ENCODE measurements around the gene KSR1. TPM values are rescaled to one million over a fixed set of nuclear protein-coding genes. Genes with fewer than 3 reads are reported as not detected.
"Not testable (repeated sequence)": the region's sequence is repeated elsewhere in the genome, so short reads cannot be mapped to it uniquely, and the experiment has no call there.

Gene KSR1
- total RNA-seq, 1 experiment from 2014 or later: 4.5 TPM

- no peak for DNase-seq
- Mint-ChIP-seq H3K36me3 (ENCODE audit: insufficient read depth, unreplicated experiment) (no peaks in the 10 kb centered on the region), H3K27me3 (ENCODE audit: unreplicated experiment) (no peaks in the 10 kb centered on the region), H3K27ac (ENCODE audit: unreplicated experiment) (no peak overlapping the region), H3K4me1 (ENCODE audit: low read depth, unreplicated experiment) (no peaks in the 10 kb centered on the region), H3K9me3 (ENCODE audit: low read depth, unreplicated experiment) (no peaks in the 10 kb centered on the region), H3K4me3 (ENCODE audit: low read depth, unreplicated experiment) (no peak overlapping the region)
- no peak for TF ChIP-seq CTCF (IDR thresholded peaks at IDR 0.05; ENCODE audit: unreplicated experiment)
- BruUV-seq (replicated peaks): no TSS peak
- CTCF ChIA-PET: interaction anchor here (0.6 kb wide), 1 partner anchor 348 kb away, joined by 3 read pairs; no protein-coding TSS in a partner anchor
- intact Hi-C loops (cut with micrococcal nuclease; ENCODE audit: unreplicated experiment): no loop called here
Observed at GRCh38 chr17:27644586-27644985, 188.3 kb downstream of the KSR1 start.

- BruUV-seq (replicated peaks): not testable (repeated sequence)
Observed at GRCh38 chr17:27645621-27646020, 189.4 kb downstream of the KSR1 start.

GRCh38 chr17:27646232-27646631 is 190.0 kb downstream of the KSR1 start:
- Mint-ChIP-seq H3K4me3 (ENCODE audit: low read depth, unreplicated experiment) (no peak overlapping the region), H3K4me1 (ENCODE audit: low read depth, unreplicated experiment) (no peaks in the 10 kb centered on the region), H3K36me3 (ENCODE audit: insufficient read depth, unreplicated experiment) (no peaks in the 10 kb centered on the region), H3K9me3 (ENCODE audit: low read depth, unreplicated experiment) (no peaks in the 10 kb centered on the region), H3K27me3 (ENCODE audit: unreplicated experiment) (no peaks in the 10 kb centered on the region), H3K27ac (ENCODE audit: unreplicated experiment) (no peak overlapping the region)
- no peak for DNase-seq
- TF ChIP-seq CTCF (IDR thresholded peaks at IDR 0.05; ENCODE audit: unreplicated experiment): no peak
- CTCF ChIA-PET: no interaction called here
- intact Hi-C loops (cut with micrococcal nuclease; ENCODE audit: unreplicated experiment): no loop called here
- no TSS peak for BruUV-seq (replicated peaks)

More at GRCh38 chr17:27645621-27646020, 189.4 kb downstream of the KSR1 start:
- H3K27me3 Mint-ChIP-seq (ENCODE audit: unreplicated experiment); H3K9me3 Mint-ChIP-seq (ENCODE audit: low read depth, unreplicated experiment); H3K4me3 Mint-ChIP-seq (ENCODE audit: low read depth, unreplicated experiment); H3K36me3 Mint-ChIP-seq (ENCODE audit: insufficient read depth, unreplicated experiment); DNase-seq; H3K27ac Mint-ChIP-seq (ENCODE audit: unreplicated experiment); intact Hi-C loops (cut with micrococcal nuclease; ENCODE audit: unreplicated experiment); H3K4me1 Mint-ChIP-seq (ENCODE audit: low read depth, unreplicated experiment); CTCF ChIA-PET: not testable (repeated sequence)

- intact Hi-C loops (cut with micrococcal nuclease; ENCODE audit: unreplicated experiment): no loop called here
- Mint-ChIP-seq H3K4me1 (ENCODE audit: low read depth, unreplicated experiment) (no peaks in the 10 kb centered on the region), H3K9me3 (ENCODE audit: low read depth, unreplicated experiment) (no peaks in the 10 kb centered on the region), H3K4me3 (ENCODE audit: low read depth, unreplicated experiment) (no peak overlapping the region), H3K27me3 (ENCODE audit: unreplicated experiment) (peaks cover 9% of the 10 kb centered on the region), H3K36me3 (ENCODE audit: insufficient read depth, unreplicated experiment) (no peaks in the 10 kb centered on the region), H3K27ac (ENCODE audit: unreplicated experiment) (no peak overlapping the region)
- CTCF ChIA-PET: interaction anchor here (1.5 kb wide), 1 partner anchor 38 kb away, joined by 6 read pairs; no protein-coding TSS in a partner anchor
- no peak for TF ChIP-seq CTCF (IDR thresholded peaks at IDR 0.05; ENCODE audit: unreplicated experiment)
- no TSS peak for BruUV-seq (replicated peaks)
- no peak for DNase-seq
Observed at GRCh38 chr17:27647765-27648164, 191.5 kb downstream of the KSR1 start.

- H3K4me1 Mint-ChIP-seq (ENCODE audit: low read depth, unreplicated experiment); H3K36me3 Mint-ChIP-seq (ENCODE audit: insufficient read depth, unreplicated experiment); H3K4me3 Mint-ChIP-seq (ENCODE audit: low read depth, unreplicated experiment); H3K27ac Mint-ChIP-seq (ENCODE audit: unreplicated experiment); intact Hi-C loops (cut with micrococcal nuclease; ENCODE audit: unreplicated experiment); CTCF ChIA-PET; H3K9me3 Mint-ChIP-seq (ENCODE audit: low read depth, unreplicated experiment); DNase-seq: not testable (repeated sequence)
- H3K27me3 Mint-ChIP-seq (ENCODE audit: unreplicated experiment): peaks cover 14% of the 10 kb centered on the region
- BruUV-seq (replicated peaks): TSS peak; percentile 90
Observed at GRCh38 chr17:27649111-27649571, 192.9 kb downstream of the KSR1 start.
